RPMI8226 (cell line): Measurements from ENCODE around the gene ETV3.
A peak's percentile ranks its signal among the peaks of the same experiment; 100 is the strongest.
"Not testable (repeated sequence)": the region's sequence is repeated elsewhere in the genome, so short reads cannot be mapped to it uniquely, and the experiment has no call there.

Experiments used
- DNase-seq: peaks from one replicate; pipeline ENCODE4 v3.0.0-alpha.2; 2015

The ETV3 gene

GRCh38 chr1:157111396-157112165 is 26.6 kb downstream of the ETV3 start:
- DNase-seq = no peak

DNA sequence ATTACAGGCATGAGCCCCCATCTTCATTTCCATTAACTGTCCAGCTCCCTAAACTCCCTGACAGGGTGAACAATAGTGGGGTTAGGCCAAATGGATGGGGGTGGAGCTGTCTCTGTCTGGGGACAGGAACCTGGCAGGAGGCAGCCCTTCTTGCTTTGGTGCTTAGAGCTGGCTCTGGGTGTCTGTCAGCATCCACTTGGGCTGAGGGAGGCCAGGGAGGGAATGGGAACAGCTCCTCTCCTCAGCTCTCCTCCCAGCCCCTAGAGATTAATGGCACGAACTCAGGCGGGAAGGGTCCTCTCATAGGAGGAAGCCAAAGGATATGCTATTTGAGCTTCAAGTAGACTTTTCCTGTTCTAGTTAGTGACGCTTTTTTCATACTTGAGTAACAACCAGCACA is 27.5 kb downstream of the ETV3 start:
- no peak for DNase-seq

- DNase-seq = no peak
These were observed 28.2 kb downstream of the ETV3 start for GRCh38 chr1:157110003-157110402.

GRCh38 chr1:157108448-157108847 is 29.7 kb downstream of the ETV3 start:
- DNase-seq = no peak

GRCh38 chr1:157107702-157108101 is 30.5 kb downstream of the ETV3 start:
- no peak for DNase-seq

DNA sequence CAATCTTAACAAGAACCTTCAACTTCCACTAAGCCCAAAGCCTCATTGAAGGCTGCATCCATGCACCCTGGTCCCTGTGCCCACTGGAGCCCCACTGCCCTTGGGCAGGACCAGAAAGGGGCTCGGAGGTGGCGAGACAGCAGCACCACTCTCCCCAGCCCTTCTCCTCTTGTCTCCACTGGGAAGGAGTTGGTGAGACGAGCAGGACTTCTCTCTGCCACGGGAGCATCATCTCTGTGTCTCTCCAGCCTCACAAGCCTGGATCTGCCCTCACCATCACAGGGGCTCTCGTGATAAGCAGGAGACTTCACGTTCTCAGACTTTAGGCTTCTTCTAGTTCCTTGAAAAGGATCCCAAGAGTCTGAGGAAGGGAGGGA is 31.4 kb downstream of the ETV3 start:
- no peak for DNase-seq

- peak; percentile 79 for DNase-seq
These were observed 32.0 kb downstream of the ETV3 start for GRCh38 chr1:157105988-157106812.

DNA sequence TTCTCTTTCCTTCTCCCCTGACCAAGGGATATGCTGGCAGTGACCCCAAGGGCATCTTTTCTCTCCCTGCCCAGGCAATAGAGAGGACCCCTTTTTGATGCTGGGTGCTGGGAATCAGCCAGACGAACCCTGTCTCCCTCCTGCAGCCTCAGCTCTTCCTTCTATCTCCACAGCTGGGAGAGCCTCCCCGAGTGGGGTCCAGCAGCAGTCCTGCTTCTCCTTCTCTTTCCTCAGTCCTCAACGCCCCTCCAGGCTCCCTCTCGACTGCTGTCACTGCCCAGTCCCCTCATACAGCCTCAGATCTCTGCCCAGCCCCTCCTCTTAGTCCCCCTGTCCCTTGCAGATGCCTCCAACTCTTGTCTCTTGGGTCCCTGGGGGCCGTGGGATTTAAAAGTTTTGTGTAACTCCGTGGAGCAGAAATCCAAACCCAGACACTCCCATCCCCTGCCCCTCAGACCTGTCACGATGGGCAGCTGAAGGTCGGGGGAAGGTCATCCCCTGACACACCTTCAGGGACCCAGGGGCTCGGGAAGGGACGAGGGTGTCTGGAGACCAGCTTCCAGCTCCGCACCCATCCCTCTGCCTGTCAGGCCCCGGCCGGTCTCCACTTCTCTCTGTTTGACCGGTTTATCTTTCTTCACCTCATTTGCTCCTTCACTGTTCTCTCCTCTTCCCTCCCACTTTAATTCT is 32.8 kb downstream of the ETV3 start:
- DNase-seq = no peak

DNA sequence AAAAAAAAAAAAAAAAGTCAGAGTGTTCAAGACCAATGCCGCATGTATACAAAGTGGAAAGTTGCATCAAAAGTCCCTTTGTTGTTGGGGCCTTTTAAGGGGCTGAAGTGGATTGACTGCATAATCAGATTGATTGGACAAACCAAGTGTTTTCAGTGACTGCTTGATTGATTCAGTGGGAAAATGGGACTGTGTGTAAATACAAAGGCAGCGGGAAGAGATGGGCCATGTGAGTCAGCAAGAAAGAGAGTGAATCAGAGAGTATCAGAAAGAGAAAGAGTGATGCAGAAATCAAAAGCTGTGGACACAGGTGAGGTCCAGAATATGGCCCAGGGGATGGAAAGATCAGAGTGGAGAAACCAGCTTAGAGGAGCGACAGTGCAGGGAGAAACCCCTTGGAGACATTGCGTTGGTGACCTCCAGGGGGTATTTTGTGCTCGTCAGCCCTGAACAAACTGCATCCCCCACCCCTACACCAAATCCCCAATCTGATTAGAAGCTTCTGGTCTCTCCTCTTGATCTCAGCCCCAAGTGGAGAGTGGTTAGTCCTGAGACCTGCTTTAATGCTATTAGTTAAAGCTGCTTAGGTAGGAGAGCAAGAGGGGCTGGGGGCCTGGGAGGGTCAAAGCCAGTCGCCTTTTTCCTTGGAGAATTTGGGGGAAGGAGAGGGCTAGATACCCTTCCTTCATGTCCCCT is 33.4 kb downstream of the ETV3 start:
- no peak for DNase-seq

DNA sequence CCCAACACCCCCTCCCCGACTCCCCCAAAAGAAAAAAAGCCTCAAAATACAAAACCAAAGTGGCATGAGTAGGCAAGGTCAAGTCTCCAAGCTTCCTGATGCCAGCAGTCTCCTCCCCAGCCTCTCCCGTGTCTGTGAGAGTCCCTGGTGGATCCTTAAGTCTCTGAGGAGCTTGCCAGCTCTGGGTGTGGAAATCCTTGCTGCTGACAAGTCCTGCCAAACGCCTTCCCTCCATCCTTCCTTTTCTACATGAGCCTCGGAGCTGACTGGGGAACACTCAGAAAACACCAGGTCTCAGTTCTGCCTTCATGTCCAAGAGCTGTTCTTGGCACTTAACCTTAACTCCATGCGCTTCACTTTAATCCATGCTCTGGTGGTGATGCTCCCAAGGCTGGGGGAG is 34.9 kb downstream of the ETV3 start:
- no peak for DNase-seq

DNA sequence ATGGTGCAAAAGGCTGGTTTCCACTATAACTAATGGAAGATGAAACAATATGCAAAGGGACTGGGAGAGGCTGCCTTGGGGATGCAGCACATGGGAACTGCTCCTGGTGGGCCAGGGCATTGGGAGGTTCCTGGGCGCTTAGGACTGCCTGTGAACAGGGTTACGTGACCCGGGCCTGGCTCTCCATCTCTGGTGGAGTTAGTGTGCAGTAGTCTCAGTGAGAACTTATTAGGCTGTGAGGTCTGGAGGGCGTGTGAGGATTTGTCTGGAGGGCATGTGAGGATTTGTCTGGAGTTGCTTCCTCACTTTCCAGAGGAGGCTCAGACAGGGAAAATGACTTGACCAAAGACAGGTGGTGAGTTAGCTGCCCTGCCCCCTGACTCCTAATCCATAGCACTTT is 37.0 kb downstream of the ETV3 start:
- DNase-seq = no peak

DNA sequence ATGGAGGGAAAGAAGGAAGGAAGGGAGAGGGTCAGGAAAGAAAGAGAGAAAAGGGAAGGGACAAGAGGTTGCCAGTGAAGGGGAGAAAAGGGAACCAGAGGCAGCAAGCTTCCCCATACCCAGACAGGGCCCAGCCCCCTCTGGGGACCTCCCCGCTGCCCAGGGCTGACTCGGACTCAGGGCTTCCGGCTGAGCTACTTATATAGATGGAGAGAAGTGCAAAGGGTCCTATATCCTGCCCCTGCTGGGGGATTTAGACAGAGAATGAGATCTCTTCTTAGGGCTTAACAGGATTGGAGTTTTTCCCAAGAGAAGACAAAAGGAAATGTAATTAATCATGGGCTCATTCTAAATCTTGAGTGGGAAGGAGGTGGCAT is 38.6 kb downstream of the ETV3 start, which contains the start of gene ETV3L:
ETV3L (minus strand) TSS at position 176 of the 377 bp plus-strand sequence. CDS start 285 bp downstream, outside the sequence.
- DNase-seq = no peak

GRCh38 chr1:157098987-157099632 is 39.1 kb downstream of the ETV3 start:
- DNase-seq = not testable (repeated sequence)

- no peak for DNase-seq
These were observed 39.7 kb downstream of the ETV3 start for GRCh38 chr1:157098519-157098918.

DNA sequence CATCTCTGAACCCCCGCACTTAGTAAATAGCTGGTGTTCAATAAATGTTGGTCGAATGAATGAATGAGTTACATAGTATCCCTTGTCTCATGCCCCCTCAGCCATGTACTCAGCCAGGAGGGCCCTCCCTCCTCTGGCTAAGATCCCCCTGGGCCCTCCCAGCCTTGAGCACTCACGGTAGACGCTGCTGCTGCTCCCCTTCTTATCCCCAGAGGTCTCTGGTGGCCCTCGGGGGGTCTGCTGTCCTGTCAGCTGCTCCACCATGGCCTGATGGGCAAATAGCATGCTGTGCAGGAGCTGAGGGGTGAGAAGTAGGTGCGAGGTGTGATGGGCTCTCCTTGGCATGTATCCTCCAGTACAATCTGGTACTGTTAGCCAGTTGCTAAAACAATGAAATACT is 40.5 kb downstream of the ETV3 start:
- no peak for DNase-seq

- DNase-seq = no peak
These were observed 41.3 kb downstream of the ETV3 start for GRCh38 chr1:157096881-157097280.

- no peak for DNase-seq
These were observed 42.6 kb downstream of the ETV3 start for GRCh38 chr1:157095551-157095950.

DNA sequence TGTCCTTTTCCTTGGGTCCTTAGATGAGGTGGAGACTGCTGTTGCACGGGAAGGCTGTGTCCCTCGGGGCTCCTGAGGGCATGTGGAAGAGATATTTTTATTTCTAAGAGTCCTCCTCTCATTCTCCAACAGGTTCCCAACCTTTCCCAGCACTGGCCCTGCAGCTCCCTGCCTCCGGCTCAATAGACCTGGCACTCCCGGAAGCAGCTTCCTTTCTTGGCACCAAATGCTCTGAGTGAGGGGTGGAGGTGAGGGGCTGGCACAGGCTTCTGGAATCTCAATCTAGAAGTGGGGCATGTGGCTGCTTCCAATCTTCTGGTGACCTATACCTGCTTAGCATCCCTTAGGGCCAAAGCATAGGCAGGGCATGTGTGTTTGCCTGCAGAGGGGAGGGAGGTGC is 43.1 kb downstream of the ETV3 start:
- no peak for DNase-seq

DNA sequence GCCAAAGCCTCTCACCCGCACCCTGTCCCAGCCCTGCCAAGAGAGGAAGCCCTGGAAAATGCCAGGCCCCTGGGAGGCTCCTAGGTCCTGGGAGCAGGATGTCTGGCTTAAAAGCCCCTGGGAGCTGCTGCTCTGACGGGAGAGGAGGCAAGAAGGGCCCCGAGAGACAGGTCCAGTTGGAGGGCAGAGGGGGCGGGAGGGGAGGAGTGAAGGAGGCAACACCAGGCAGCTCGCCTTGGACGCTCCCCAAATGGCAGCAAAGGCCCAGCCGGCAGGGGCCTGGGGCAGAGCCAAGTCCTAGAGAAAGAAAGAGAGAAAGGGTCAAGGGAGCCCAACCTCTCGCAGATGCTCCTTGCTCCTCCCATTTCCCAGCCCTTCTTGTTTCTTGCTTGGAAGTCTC is 45.4 kb downstream of the ETV3 start:
- peak; percentile 72 for DNase-seq

- DNase-seq = no peak
These were observed 46.4 kb downstream of the ETV3 start for GRCh38 chr1:157091668-157092273.

- DNase-seq = no peak
These were observed 47.0 kb downstream of the ETV3 start for GRCh38 chr1:157091186-157091585.

DNA sequence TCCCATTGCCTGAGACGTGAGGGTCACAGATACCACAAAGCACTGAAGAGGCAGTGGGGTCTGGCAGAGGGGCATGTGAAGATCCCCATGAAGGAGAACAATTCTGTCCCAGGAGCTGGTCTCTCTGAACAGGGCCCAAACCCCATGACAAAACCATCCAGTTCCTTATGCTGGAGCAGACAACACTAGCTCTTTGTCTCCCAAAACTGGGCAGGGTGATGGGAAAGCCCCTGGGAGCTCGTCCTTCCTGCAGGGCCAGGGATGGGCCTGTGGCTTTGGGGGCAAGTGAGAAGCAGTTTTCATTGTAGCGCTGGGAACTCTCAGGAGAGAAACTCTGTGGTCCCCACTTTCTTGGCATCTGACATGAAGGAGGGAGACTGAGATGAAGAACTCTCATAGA is 47.4 kb downstream of the ETV3 start:
- DNase-seq = no peak
